IMR-90 (cell line): ENCODE data around the gene DAB2. TPM values are rescaled to one million over a fixed set of nuclear protein-coding genes. Genes with fewer than 3 reads are reported as not detected.

ENCODE experiments used
- ATAC-seq: fragments of 200-7000 bp; cut with Tn5 transposase; 2 replicates; pipeline ENCODE4 v1.9.1; 2020; ENCODE audit warnings: low read depth, mild to moderate bottlenecking, moderate library complexity
- BruUV-seq: library from RNA; stranded (reverse); fragments of 400-500 nt; replicated peaks from 2 replicates; lab custom pipeline; 2021; lab: Mats Ljungman, UMichigan
- CTCF ChIA-PET: fragments of 300-600 bp; formaldehyde crosslinking; extraction: SDS; loops from one replicate; lab custom pipeline; 2021; ENCODE audit warnings: antibody characterized with exemption; lab: Yijun Ruan, JAX
- POLR2A ChIA-PET: fragments of 300-600 bp; sonication (Branson Sonifier 250); formaldehyde crosslinking; loops from one replicate; lab custom pipeline; 2022; ENCODE audit warnings: antibody characterized with exemption; ENCODE audit not compliant: unreplicated experiment; lab: Charles Lee
- DNase-seq: peaks from one replicate; pipeline ENCODE4 v3.0.0; 2013
- H2AFZ ChIP-seq: replicated peaks from 2 replicates; pipeline ENCODE3; 2013; ENCODE audit warnings: low read length, mild to moderate bottlenecking; ENCODE audit not compliant: poor library complexity
- H2AK5ac ChIP-seq: 2 replicates; pipeline ENCODE4 v1.6.1; 2013; ENCODE audit warnings: low read depth, low read length, inconsistent platforms
- H2AK9ac ChIP-seq: replicated peaks from 2 replicates; pipeline ENCODE3; 2013; ENCODE audit warnings: mild to moderate bottlenecking, low read depth, low read length, moderate library complexity; ENCODE audit not compliant: poor library complexity
- H2BK120ac ChIP-seq: 2 replicates; pipeline ENCODE4 v1.6.1; 2013; ENCODE audit warnings: low read depth, low read length, inconsistent platforms
- H2BK15ac ChIP-seq: 3 replicates; pipeline ENCODE4 v1.6.1; 2013; ENCODE audit warnings: low read depth, low read length, inconsistent platforms
- H2BK20ac ChIP-seq: 2 replicates; pipeline ENCODE4 v1.6.1; 2013; ENCODE audit warnings: low read depth, mild to moderate bottlenecking, inconsistent platforms, low read length, moderate library complexity
- H2BK5ac ChIP-seq: 2 replicates; pipeline ENCODE4 v1.6.1; 2013; ENCODE audit warnings: mild to moderate bottlenecking, low read depth, low read length, inconsistent platforms; ENCODE audit not compliant: poor library complexity, severe bottlenecking
- H3K14ac ChIP-seq: replicated peaks from 2 replicates; pipeline ENCODE4 v1.6.1; 2013; ENCODE audit warnings: low read depth, low read length, inconsistent platforms
- H3K18ac ChIP-seq: 2 replicates; pipeline ENCODE4 v1.6.1; 2013; ENCODE audit warnings: low read depth, low read length, control low read depth
- H3K23ac ChIP-seq: 2 replicates; pipeline ENCODE4 v1.6.1; 2013; ENCODE audit warnings: low read depth, low read length, inconsistent platforms
- H3K27ac ChIP-seq: 2 replicates; pipeline ENCODE4 v1.5.1; 2013; ENCODE audit warnings: mild to moderate bottlenecking, control low read depth, low read length; ENCODE audit not compliant: insufficient read depth
- H3K27me3 ChIP-seq: 2 replicates; pipeline ENCODE4 v1.6.1; 2013; ENCODE audit warnings: low read length; ENCODE audit not compliant: control insufficient read depth, insufficient read depth
- H3K36me3 ChIP-seq: 2 replicates; pipeline ENCODE4 v1.6.1; 2013; ENCODE audit warnings: low read length, mixed read lengths; ENCODE audit not compliant: control insufficient read depth, insufficient read depth
- H3K4ac ChIP-seq: 2 replicates; pipeline ENCODE4 v1.6.1; 2013; ENCODE audit warnings: low read depth, low read length, inconsistent platforms
- H3K4me1 ChIP-seq: 2 replicates; pipeline ENCODE4 v1.6.1; 2013; ENCODE audit warnings: low read length, mixed read lengths; ENCODE audit not compliant: control insufficient read depth, insufficient read depth
- H3K4me2 ChIP-seq: 2 replicates; pipeline ENCODE4 v1.6.1; 2013; ENCODE audit warnings: low read depth, mild to moderate bottlenecking, control low read depth, low read length, moderate library complexity
- H3K4me3 ChIP-seq: 2 replicates; pipeline ENCODE4 v1.5.1; 2013; ENCODE audit warnings: low read depth, mild to moderate bottlenecking, control low read depth, low read length, moderate library complexity; ENCODE audit not compliant: insufficient read depth
- H3K56ac ChIP-seq: 2 replicates; pipeline ENCODE4 v1.6.1; 2013; ENCODE audit warnings: low read length, inconsistent platforms; ENCODE audit not compliant: insufficient read depth; ENCODE audit errors: extremely low read depth
- H3K79me1 ChIP-seq, 2 experiments: 2 replicates each; pipeline ENCODE4 v1.6.1; 2013; ENCODE audit warnings: low read length in 2 of 2, inconsistent platforms in 1 of 2, low read depth in 1 of 2
- H3K9ac ChIP-seq: 2 replicates; pipeline ENCODE4 v1.6.1; 2013; ENCODE audit warnings: low read depth, low read length, control low read depth
- H3K9me1 ChIP-seq: 2 replicates; pipeline ENCODE4 v1.6.1; 2013; ENCODE audit warnings: low read length, inconsistent platforms; ENCODE audit not compliant: insufficient read depth
- H3K9me3 ChIP-seq: 2 replicates; pipeline ENCODE4 v1.6.1; 2013; ENCODE audit warnings: low read length; ENCODE audit not compliant: control insufficient read depth, insufficient read depth
- H4K20me1 ChIP-seq: 2 replicates; pipeline ENCODE4 v1.6.1; 2013; ENCODE audit warnings: low read length, inconsistent platforms; ENCODE audit not compliant: insufficient read depth
- H4K5ac ChIP-seq: 2 replicates; pipeline ENCODE4 v1.6.1; 2013; ENCODE audit warnings: mild to moderate bottlenecking, low read depth, low read length, control low read depth
- H4K8ac ChIP-seq, 2 experiments: 2 replicates each; pipeline ENCODE4 v1.6.1; 2013; ENCODE audit warnings: low read depth in 2 of 2, low read length in 2 of 2, control low read depth in 1 of 2, inconsistent platforms in 1 of 2
- H4K91ac ChIP-seq: 2 replicates; pipeline ENCODE4 v1.6.1; 2013; ENCODE audit warnings: low read depth, low read length, inconsistent platforms; ENCODE audit not compliant: insufficient read depth
- BHLHE40 ChIP-seq: fragments of 150-350 bp; IDR thresholded peaks from 2 replicates; pipeline ENCODE4 v1.6.1; 2016; ENCODE audit warnings: mild to moderate bottlenecking, low read depth, low read length
- CEBPB ChIP-seq: IDR thresholded peaks from 2 replicates; pipeline ENCODE4 v1.6.1; 2012; ENCODE audit warnings: low read depth, low read length, improper control_type of control experiment
- CHD1 ChIP-seq: IDR thresholded peaks from 2 replicates; pipeline ENCODE4 v1.6.1; 2012; ENCODE audit warnings: low read depth, low read length, improper control_type of control experiment
- FOS ChIP-seq: fragments of 150-350 bp; IDR thresholded peaks from 2 replicates; pipeline ENCODE4 v1.6.1; 2016; ENCODE audit warnings: low read depth, low read length
- MAFK ChIP-seq: IDR thresholded peaks from 2 replicates; pipeline ENCODE4 v1.6.1; 2012; ENCODE audit warnings: low read depth, low read length, improper control_type of control experiment
- MAZ ChIP-seq: IDR thresholded peaks from 2 replicates; pipeline ENCODE4 v1.6.1; 2012; ENCODE audit warnings: low read depth, mild to moderate bottlenecking, low read length, improper control_type of control experiment, moderate library complexity, borderline replicate concordance
- MXI1 ChIP-seq: IDR thresholded peaks from 2 replicates; pipeline ENCODE4 v1.6.1; 2012; ENCODE audit warnings: low read depth, mild to moderate bottlenecking, low read length, moderate library complexity, borderline replicate concordance
- NFE2L2 ChIP-seq: fragments of 150-350 bp; IDR thresholded peaks from 2 replicates; pipeline ENCODE4 v1.6.1; 2016; ENCODE audit warnings: low read depth, mild to moderate bottlenecking, low read length
- POLR2A ChIP-seq: IDR thresholded peaks from 2 replicates; pipeline ENCODE4 v1.6.1; 2012; ENCODE audit warnings: mild to moderate bottlenecking, low read depth, low read length
- RAD21 ChIP-seq: IDR thresholded peaks from 2 replicates; pipeline ENCODE4 v1.6.1; 2012; ENCODE audit warnings: low read length, improper control_type of control experiment
- RCOR1 ChIP-seq: IDR thresholded peaks from 2 replicates; pipeline ENCODE4 v1.6.1; 2012; ENCODE audit warnings: mild to moderate bottlenecking, low read length, improper control_type of control experiment; ENCODE audit not compliant: insufficient replicate concordance
- RFX5 ChIP-seq: IDR thresholded peaks from 2 replicates; pipeline ENCODE4 v1.8.0; 2012; ENCODE audit warnings: low read depth, mild to moderate bottlenecking, low read length, moderate library complexity
- SMC3 ChIP-seq: fragments of 150-350 bp; IDR thresholded peaks from 2 replicates; pipeline ENCODE4 v1.6.1; 2016; ENCODE audit warnings: low read depth, mild to moderate bottlenecking, antibody characterized with exemption, low read length, moderate library complexity
- WGBS, 2 experiments: methylation state at CpG; one replicate each; pipeline versions ENCODE4 v1.1.5 to v1.1.7; 2013; ENCODE audit warnings: missing lambda C conversion rate in 2 of 2; ENCODE audit not compliant: insufficient read length in 1 of 2; ENCODE audit errors: extremely low coverage in 2 of 2; 5-methylcytosine and 5-hydroxymethylcytosine counted together
- dilution Hi-C: fragments of 300-500 bp; cut with HindIII; formaldehyde crosslinking; loops from one replicate; pipeline ENCODE4 v1.14.3; 2018; ENCODE audit warnings: low sequenced_read_pairs; ENCODE audit not compliant: unreplicated experiment
- in situ Hi-C: fragments of 300-500 bp; cut with MboI; formaldehyde crosslinking; loops from 3 replicates; pipeline ENCODE4 v1.14.3; 2019; ENCODE audit warnings: low sequenced_read_pairs, inconsistent platforms, mixed read lengths
- intact Hi-C: fragments of 100-400 bp; cut with micrococcal nuclease; formaldehyde crosslinking; loops from 2 replicates; pipeline ENCODE4 v1.10.0; 2022
- polyA plus RNA-seq, 3 experiments: library from polyadenylated mRNA; depleted of rRNA; stranded (reverse); fragments of >200 nt; gene quantifications; 2 replicates each; pipeline ENCODE4 v1.2.3, GENCODE V29; 2012; ENCODE audit warnings: low replicate concordance in 1 of 3
- total RNA-seq: library from RNA; depleted of rRNA; stranded (reverse); fragments of >200 nt; gene quantifications from 2 replicates; pipeline ENCODE4 v1.2.3, GENCODE V29; 2012
- TF ChIP-seq, protein P1 (sequence below): conservative IDR thresholded peaks from 2 replicates; pipeline ENCODE4 v1.5.1; 2012; ENCODE audit warnings: mild to moderate bottlenecking, low read depth, low read length, improper control_type of control experiment
- TF ChIP-seq, protein P2 (sequence below): fragments of 150-350 bp; IDR thresholded peaks from 2 replicates; pipeline ENCODE4 v1.6.1; 2016; ENCODE audit warnings: low read depth, mild to moderate bottlenecking, low read length, moderate library complexity, borderline replicate concordance
- TF ChIP-seq, protein P3 (sequence below): fragments of 150-350 bp; IDR thresholded peaks from 2 replicates; pipeline ENCODE4 v1.6.1; 2017; ENCODE audit warnings: mild to moderate bottlenecking, antibody characterized with exemption, low read length, low read depth

The DAB2 gene
- total and polyA plus RNA-seq, 2 of the 4 experiments (the other 2 are of a cell fraction), result 50.0 to 101 TPM

GRCh38 chr5:39449591-39449990, 24.8 kb upstream of the DAB2 start:
- H3K14ac ChIP-seq, result no peak overlapping the region
- no peak overlapping the region for H4K8ac ChIP-seq
- no peak overlapping the region for H2BK20ac ChIP-seq
- no peak overlapping the region for H2AFZ ChIP-seq
- BruUV-seq, result no TSS peak
- peaks cover 6% of the 10 kb centered on the region for H3K4me1 ChIP-seq
- no peak overlapping the region for H3K4me2 ChIP-seq
- H4K5ac ChIP-seq, result no peak overlapping the region
- 100% methylated on average over 1 of the region's 3 CpGs; no CpG with 5 or more reads in 1 of the 2 experiments for WGBS, 2 experiments
- peak overlapping the region; percentile 26; the same call in 1 of the 2 replicates for H3K18ac ChIP-seq
- peak overlapping the region; percentile 26; the same call in 2 of the 3 replicates for H2BK15ac ChIP-seq
- H3K56ac ChIP-seq, result no peak overlapping the region
- dilution Hi-C loops (no loop called here), in situ Hi-C loops (no loop called here), intact Hi-C loops (no loop called here)
- H2AK5ac ChIP-seq, result 0 out of 2 replicates have a peak overlapping the region, but pooled peaks have one; percentile 4
- POLR2A ChIA-PET, result no interaction called here
- no peak overlapping the region for H3K4me3 ChIP-seq
- H3K23ac ChIP-seq, result no peak overlapping the region
- no peaks in the 10 kb centered on the region for H3K9me3 ChIP-seq
- H2BK5ac ChIP-seq, result no peak overlapping the region
- H3K36me3 ChIP-seq, result no peaks in the 10 kb centered on the region
- H4K91ac ChIP-seq, result no peak overlapping the region
- H2AK9ac ChIP-seq, result no peak overlapping the region
- DNase-seq (no peak), ATAC-seq (no peak)
- H3K4ac ChIP-seq, result no peak overlapping the region
- no peak overlapping the region for H3K9ac ChIP-seq
- H4K20me1 ChIP-seq, result no peaks in the 10 kb centered on the region
- H3K9me1 ChIP-seq, result peaks cover 4% of the 10 kb centered on the region; the same call in 1 of the 2 replicates
- no peak overlapping the region for H3K27ac ChIP-seq
- H2BK120ac ChIP-seq, result 0 out of 2 replicates have a peak overlapping the region, but pooled peaks have one; percentile 10
- H3K27me3 ChIP-seq, result no peaks in the 10 kb centered on the region
- CTCF ChIA-PET, result no interaction called here
- H3K79me1 ChIP-seq, result no peaks in the 10 kb centered on the region
- TF ChIP-seq POLR2A, result no peak
- no peak for TF ChIP-seq SMC3
- TF ChIP-seq BHLHE40, result no peak
- no peak for TF ChIP-seq CEBPB
- no peak for TF ChIP-seq RCOR1
- TF ChIP-seq RFX5, result no peak
- TF ChIP-seq, protein P1, sequence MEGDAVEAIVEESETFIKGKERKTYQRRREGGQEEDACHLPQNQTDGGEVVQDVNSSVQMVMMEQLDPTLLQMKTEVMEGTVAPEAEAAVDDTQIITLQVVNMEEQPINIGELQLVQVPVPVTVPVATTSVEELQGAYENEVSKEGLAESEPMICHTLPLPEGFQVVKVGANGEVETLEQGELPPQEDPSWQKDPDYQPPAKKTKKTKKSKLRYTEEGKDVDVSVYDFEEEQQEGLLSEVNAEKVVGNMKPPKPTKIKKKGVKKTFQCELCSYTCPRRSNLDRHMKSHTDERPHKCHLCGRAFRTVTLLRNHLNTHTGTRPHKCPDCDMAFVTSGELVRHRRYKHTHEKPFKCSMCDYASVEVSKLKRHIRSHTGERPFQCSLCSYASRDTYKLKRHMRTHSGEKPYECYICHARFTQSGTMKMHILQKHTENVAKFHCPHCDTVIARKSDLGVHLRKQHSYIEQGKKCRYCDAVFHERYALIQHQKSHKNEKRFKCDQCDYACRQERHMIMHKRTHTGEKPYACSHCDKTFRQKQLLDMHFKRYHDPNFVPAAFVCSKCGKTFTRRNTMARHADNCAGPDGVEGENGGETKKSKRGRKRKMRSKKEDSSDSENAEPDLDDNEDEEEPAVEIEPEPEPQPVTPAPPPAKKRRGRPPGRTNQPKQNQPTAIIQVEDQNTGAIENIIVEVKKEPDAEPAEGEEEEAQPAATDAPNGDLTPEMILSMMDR, result no peak
- TF ChIP-seq, protein P2, sequence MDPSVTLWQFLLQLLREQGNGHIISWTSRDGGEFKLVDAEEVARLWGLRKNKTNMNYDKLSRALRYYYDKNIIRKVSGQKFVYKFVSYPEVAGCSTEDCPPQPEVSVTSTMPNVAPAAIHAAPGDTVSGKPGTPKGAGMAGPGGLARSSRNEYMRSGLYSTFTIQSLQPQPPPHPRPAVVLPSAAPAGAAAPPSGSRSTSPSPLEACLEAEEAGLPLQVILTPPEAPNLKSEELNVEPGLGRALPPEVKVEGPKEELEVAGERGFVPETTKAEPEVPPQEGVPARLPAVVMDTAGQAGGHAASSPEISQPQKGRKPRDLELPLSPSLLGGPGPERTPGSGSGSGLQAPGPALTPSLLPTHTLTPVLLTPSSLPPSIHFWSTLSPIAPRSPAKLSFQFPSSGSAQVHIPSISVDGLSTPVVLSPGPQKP, result no peak
- no peak for TF ChIP-seq CHD1
- TF ChIP-seq MXI1, result no peak
- TF ChIP-seq NFE2L2, result no peak
- no peak for TF ChIP-seq RAD21
- TF ChIP-seq, protein P3, sequence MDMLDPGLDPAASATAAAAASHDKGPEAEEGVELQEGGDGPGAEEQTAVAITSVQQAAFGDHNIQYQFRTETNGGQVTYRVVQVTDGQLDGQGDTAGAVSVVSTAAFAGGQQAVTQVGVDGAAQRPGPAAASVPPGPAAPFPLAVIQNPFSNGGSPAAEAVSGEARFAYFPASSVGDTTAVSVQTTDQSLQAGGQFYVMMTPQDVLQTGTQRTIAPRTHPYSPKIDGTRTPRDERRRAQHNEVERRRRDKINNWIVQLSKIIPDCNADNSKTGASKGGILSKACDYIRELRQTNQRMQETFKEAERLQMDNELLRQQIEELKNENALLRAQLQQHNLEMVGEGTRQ, result no peak
- no peak for TF ChIP-seq FOS
- TF ChIP-seq MAFK, result no peak
- no peak for TF ChIP-seq MAZ
